Central memory CD4-positive, alpha-beta T cell (primary cell): ENCODE results near the gene ITGA8.

Experiments
- DNase-seq: peaks from one replicate; pipeline ENCODE4 v3.0.0; 2022

The ITGA8 gene

DNA sequence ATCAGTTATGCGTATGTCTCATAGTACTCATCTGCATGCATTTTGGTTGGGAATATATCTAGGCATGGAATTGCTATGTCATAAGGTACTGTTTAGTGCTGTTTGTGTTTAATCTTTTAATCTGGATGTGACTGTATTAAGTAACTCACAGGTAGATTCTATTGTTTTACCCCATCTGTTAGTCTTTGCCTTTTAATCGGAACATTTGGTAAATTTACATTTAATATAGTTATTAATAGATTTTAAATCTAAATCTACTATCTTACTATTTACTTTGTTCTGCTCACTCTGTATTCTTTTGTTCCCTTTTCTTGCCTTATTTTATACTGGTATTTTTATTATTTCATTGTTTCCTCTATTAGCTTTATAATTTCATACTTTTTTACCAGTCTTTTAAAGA is 10.6 kb upstream of the ITGA8 start:
- no peak for DNase-seq

DNA sequence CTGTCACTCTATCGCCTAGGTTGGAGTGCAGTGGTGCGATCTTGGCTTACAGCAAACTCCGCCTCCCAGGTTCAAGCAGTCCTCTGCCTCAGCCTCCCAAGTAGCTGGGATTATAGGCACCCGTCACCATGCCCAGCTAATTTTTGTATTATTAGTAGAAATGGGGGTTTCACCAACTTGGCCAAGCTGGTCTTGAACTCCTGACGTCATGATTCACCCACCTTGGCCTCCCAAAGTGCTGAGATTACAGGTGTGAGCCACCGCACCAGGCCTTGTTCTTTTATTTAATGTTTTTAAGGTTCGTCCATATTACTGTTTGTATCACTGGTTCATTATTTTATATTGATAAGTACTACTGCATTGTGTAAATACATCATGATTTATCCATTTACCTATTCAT is 10.2 kb upstream of the ITGA8 start:
- DNase-seq = no peak

DNA sequence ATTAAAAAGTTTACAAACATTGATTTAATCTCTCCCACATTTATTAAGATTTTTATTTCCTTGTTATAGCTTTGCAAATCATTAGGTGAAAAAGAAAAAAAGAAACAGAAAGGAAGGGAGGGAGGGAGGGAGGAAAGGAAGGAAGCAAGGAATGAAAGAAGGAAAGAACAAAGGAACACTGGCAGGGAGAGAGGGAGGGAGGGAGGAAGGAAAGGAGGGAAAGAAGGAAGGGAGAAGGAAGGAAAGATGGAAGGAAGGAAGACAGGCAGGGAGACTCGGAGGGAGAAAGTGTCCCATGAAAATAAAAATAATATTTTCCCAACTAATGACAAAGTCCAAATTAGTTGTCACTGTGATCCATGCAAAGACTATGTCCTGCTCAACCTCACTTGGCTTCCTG is 6.3 kb upstream of the ITGA8 start:
- no peak for DNase-seq

DNA sequence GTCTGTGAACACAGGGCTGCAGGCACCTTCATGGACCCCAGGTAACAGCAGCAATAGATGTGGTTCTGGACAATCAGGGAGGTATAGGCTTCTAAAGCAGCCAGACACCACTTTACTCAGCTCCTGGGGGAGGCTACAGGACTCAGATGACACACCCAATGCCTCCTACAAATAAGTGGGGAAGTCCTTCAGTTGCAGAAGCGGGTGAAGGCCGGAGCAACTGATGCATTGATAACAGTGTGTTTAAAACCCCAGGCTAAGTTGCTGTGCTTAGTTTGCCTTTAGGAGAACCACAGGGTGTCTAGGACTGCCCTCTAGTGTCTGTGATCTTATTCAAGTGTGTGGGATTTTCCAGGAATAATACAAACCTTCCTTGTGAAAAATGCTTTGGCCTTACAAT is 5.9 kb upstream of the ITGA8 start:
- DNase-seq = no peak

DNA sequence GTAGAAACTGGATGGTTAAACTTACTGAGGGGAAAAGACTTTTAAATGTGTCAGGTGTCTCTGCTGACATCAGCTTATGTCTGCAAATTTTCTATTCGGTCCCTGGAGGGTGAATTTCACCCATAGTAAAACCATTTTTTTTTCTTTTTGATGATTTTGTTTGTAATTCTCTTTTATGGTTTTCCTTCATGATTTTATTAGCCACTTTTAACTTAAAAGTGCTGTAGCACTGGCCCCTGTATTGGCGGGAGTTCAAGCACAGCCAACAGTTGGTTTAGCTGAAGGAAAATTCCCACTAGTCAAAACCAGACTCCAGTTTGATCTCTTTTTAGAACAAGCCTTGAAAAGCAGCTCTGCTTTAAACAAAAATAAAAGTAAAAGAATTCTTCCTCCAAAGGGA is 5.0 kb upstream of the ITGA8 start:
- DNase-seq = no peak

DNA sequence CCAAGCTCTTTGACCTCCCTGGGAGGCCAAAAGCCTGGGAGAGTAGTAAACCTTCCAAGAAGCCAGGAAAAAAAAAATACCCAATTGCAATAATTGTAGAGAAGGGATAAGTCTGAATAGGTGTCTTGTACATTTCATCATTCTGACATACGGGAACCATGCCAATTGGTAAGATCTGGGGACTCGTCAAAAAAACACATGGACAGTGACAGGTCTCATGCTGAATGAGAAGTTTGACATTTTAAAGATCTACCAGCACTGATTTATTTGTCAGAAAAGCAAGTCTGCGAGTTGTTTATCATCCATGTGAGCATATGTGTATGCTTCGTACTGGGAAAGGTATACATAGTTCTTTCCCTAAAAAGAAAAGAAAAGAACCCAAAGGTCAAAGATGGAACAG is 4.1 kb upstream of the ITGA8 start:
- DNase-seq = no peak

DNA sequence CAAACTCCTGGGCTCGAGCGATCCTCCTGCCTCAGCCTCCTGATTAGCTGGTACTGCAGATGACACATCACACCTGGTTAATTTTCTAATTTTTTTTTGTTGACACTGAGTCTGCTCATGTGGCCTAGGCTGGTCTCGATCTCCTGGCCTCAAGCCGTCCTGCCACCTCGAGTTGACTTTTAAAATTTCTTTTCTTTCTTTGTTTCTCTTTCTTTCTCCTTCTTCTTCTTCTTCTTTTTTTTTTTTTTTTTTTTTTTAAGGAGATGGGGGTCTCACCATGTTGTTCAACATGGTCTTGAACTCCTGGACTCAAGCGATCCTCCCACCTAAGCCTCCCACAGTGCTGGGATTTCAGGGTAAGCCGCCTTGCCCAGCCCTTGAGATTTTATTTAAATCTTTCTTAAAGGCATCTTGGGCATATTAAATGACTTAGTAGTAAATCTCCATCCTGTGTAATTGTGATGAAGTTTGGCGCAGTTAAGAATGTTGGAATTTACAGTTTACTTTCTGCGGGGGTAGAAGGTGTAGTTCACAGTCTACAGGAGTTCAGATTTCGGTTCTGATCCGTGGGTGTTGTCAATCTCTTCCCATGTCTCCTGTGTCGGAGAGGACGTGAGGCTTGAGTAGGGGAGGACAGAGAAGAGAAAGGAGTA is 1.0 kb upstream of the ITGA8 start:
- no peak for DNase-seq

DNA sequence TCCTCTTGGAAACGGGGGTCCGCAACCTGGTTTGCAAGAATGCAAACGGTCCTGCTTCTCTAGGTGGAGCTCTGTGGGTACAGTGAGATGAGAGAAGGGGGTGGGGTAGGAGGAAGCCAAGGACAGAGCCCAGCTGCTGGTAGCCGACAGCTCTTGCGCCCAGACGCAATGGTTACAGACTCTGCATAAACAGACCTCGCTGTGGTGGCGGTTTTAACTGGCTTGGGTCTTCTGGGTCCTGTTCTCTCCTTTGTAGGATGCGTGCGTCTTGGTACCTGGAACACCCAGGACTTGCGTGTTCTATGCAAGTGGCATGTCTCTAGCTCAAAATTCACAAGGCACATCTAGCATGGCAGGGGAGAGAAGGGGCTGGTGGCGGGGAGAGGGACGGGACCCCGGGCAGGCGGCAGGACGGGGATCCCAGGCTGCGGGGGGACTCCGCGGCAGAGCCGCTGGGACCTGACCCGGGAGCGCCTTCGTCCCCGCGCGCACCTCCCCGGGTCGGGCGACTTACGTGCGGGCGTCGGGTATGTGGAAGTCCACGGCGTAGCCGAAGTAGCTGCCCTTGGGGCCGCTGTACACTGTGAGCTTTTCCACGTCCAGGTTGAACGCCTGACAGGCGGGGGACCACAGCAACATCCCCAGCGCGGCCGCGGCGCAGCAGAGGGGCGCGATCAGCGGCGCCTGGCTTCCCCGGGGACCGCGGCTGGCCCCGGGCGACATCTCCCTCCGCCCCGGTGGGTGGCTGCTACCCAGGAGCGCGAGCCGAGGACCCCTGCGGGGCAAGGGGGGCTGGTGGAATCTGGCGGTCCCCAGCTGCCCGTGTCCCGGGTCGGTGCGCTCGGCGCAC is 448 bp downstream of the ITGA8 start:
- no peak for DNase-seq

DNA sequence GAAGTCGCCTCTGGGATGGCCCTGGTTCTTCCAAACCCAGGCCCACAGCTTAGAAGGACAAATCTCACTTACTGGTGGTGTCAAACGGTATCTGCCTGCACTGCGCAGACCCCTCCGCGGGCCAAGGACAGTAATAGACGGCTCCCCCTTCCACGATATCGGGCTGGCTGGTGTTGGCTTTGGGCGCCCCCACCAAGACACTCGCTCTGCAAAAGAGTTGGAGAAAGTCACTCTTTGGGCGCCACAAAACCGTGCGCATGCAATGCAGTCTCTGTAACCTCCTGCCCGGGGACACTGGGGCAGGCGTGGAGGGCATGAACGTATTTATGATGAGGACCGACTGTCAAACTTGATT is 1.1 kb downstream of the ITGA8 start:
- no peak for DNase-seq

DNA sequence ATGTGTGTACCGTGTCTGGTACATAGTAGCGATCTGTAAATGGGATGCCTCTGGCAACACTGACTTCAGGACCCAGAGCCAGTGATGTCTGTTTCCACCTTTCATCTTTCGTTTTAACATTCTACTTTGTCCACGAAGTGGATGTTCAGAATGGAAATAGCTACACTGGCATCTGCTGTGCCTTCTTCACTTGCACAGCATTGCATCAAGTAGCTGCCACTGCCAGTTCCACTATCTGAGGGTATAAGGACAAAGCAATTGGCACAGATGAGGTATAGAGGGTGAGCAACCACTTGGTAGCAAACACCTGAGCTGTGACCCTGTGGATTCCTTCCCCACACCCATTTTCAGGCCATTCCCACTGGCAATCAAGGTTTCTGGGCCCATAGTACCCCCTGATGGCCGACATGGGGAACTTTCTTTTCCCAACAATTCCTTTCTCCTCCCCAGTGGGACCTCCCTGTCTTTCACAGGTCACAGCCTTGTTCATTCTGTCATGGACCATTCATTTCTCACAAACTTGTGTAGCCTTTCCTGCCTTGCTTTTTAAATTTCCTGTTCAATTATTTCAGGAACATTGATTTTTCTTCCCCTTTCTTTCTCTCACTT is 4.0 kb downstream of the ITGA8 start:
- no peak for DNase-seq

DNA sequence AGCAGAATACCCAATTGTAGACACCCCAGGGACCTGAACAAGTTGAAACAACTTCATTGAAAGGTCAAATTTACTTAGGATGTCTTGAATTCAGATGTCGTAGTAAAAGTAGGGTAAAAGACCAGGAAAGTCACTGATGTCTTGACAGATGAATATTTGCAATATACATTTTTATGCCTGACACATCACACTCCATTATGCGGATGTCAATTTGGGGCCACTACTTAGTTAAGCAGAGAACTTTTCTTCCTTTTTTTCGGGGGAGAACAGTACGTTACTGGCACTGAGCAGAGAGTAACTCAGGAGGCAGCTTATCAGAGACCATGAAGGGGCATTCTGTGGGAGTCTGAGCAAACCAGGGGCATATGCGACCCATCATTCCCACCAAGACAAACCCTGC is 4.9 kb downstream of the ITGA8 start:
- DNase-seq = no peak

DNA sequence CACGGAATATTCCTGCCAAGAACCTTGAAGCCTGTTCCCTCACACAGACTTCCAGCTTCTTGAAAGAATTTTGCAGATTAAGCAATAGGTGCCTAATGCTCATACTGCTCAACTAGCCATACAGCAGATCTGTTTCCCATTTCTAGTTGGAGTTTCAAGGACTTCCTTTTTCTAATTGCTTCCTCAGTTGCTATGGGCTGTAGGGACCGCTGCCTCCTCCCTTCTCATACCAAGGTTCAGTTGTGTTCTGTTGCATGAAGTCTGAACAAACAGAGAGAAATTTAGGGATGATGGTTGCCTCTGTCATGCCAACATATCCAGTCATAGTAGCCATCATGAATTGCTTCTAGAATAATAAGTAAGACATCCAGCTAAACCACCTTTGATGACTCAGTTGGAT is 6.8 kb downstream of the ITGA8 start:
- no peak for DNase-seq

DNA sequence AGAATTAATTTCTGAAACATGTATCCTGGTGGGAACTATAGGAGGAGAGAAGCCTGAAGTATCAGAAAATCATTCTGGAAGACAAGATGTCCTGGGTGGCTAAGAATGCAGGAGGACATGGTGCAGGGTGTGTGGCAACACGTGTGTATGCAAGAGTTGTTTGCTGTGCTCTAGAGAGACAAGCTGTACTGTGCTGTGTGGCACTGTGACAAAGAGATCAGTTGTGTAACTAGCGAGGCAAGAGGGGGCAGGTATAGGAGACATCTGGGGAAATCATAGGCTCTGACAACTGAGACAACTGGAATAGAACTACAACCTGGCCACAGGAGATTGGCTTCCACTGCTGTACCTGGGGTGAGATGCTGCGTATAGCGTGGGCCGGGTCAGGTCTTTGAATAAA is 9.3 kb downstream of the ITGA8 start:
- DNase-seq = no peak

DNA sequence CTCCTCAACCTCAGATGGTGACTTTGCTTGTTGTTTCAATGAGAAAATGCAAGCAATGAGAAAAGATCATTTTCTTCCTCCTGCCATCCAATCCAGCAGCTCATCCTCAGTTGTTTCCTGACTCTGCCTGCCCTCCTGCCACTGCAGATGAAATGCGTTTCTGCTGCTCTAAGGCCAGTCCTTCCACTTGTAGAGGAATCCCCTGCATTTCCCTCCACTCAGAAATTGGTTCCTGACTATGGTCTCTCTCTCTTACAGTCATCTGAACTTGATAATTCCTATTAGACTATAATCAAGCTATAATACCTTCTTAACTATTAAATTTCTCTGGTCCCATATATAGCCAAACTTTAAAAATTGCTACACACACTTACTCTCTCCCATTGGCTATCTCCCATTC is 14.4 kb downstream of the ITGA8 start:
- DNase-seq = no peak

DNA sequence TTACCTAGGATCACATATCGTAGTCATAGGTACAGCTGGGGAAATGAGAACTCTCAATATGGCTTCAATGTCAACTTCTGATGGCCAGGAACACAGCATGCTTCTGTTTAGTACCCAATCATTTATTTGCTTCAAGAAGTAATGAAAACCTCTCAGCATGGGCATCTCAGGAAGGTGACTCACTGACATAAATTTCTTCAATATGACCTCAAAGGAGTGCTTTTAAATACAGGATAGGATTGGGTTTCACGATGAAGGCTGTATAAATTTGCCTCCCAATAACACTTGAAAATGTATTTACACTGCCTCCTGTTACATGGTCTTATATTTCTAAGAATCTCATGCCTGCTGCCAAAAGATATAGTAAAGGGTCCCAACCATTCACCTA is 15.1 kb downstream of the ITGA8 start:
- no peak for DNase-seq

DNA sequence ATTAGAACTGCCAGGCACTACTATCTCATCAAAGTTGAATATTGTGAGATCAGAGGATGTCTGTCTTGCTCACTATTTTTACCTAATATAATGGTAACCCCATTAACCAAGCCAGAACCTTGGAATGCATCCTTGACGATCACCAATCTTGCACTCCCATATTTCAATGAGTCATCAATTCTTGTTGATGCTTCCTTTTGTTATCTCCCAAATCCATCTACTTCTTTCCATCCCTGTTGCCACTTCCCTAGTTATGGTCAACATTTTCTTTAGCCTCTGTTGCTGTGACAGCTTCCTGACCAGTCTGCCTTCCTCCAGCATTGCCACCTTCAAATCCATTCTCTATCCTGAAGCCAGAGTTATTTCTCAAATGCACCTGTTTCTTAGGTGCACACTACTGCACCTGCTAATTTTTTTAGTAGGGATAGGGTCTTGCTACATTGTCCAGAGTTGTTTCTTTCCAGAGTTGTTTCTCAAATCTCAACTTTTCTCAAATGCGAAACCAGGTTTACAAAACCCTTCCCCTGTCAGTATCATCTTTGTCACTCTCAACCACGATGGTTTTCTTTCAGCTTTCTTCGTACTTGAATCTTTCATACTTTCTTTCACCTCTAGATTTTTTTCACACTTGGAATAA is 15.7 kb downstream of the ITGA8 start:
- DNase-seq = no peak

DNA sequence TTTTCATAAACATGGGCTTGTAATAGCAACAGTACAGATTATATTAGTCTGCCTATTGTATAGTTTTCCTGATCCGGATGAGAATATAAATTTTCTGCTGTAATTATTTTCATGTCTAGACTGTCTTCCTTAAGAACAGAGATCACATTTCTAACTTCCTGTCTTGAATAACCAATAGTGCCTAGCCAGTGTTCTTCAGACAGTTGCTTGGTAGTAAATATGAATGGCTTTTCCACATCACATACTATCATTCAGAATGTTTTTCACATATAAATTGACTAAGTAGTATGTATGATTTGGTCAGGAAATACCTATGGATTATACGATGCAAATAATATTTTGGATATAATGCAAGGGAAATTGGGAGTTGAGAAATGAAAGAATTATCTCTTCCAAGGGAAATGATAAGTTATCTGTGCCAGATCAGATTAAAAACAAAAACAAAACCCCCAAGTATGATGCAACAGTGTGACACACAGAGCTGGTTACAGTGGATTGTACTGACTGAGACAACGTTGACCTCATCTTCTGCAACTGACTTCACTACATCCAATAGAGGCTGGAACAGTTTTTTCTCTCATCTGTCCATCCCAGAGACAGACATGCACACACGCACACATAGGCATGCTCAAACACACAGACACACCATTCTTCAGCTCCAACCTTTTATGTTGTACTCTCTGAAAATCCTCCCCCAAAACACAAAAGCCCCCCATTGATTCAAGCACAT is 16.4 kb downstream of the ITGA8 start:
- DNase-seq = no peak

DNA sequence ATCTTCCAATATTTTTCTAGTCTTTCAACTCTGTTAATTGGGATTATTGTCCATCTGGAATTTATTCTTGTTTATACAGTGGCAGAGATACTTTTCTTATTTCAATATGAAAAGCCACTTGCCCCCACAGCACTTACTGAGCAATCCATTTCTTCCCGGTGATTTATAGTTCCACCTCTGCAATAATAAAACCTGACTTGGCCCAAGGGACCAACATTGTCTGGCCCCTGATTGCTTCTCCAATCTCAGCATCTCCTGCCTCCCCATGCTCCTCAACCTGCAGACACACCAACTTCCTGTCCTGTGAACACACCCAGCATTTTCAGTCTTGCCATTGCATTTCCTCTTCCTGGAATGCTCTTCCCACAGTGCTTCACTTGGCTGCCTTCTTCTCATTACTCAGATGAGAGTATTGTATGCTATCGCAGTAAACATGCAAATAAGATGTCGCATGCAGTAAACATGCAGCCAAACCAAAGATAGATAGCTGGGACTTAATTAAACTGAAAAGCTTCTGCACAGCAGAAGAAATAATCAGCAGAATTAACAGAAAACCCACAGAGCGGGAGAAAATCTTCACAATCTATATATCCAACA is 19.5 kb downstream of the ITGA8 start:
- no peak for DNase-seq

DNA sequence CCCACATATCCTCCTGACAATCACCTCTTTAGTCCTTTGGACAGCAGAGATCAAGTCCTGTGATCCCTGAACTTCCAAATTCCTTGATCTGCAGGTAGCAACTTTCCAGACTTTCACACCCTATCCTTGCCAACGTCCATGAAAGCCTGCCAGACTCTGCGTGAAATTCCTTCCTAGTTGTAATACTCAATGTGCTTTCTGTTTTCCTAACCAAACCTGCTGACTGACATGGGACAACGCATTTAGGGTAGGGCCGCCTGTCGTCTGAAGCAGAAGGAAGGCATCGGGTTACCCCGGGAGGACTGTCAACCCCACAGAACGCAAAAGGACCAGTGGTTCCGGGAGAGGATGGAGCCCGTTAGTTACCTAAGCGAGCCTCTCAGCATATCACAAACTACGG is 23.9 kb downstream of the ITGA8 start:
- DNase-seq = no peak

DNA sequence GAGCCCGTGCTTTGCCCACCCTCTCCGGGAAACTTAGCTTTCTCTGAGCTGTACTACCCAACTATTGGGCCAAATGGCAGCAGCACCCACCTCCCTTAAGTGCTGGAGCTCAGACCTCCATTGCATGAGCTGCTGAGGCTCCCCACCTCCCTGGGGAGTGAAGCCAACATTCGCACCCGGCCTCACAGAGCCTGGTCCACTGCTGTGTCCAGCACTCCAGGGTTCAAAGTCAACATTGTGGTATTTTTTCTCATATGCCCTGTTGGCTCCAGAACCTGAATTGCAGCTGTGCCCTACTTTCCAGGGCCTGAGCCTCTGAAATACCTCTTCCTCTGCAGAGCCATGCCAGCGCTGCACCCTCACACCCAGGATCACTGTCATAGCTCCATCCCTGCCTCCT is 29.7 kb downstream of the ITGA8 start:
- DNase-seq = no peak

DNA sequence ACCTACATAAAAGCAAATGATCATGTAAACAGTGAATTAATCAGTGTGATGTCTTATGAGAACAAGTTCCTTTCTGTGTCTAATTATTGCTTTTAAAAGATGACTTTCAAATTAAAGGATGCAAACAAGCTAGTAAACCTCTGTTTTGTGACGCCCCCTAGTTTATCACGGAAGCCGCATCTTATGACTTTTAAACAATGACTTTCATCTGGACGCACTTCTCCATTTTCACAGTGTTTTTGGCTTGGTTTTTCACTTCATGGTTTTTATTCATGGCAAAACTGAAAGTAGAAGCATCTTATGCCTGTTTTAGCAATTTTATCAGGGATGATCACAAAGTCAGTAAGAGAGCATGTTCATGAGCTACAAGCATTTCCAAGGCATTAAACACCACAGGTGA is 35.0 kb downstream of the ITGA8 start:
- no peak for DNase-seq

DNA sequence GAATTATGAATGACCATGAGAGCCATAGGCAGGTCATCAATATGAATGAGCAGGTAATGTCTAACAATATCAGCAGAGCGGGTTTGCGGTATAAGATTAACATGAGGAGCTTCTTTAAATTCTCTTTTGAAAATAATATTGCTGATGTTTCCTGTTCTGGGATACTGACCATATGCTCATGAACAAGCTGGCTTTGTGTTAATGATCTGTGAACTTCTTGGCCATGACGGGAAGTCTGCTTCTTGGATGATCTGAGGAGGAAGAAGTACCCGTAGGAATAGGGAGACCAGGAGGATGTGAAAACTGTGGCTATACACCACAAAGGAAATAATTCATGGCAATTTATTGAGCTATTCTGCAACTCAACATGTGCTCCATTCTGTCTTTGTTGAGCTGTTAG is 38.6 kb downstream of the ITGA8 start:
- no peak for DNase-seq

DNA sequence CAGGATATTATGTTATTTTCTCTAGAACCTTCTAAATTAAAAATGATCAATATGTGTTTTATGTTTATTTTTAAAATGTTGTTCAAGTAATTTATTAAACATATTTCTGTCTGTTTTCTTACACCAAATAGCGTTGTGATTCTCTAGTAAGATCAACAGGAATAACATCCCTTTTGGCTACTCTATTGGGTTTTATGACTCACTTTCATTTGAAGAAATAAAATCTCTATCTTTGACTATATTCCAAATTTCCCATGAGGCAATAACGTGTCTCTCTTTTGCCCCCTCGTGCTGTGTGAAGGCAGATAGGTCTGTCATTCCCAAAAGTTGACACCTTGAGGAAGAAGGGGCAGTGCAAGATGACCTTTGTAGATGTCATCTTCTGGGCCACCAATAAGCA is 40.9 kb downstream of the ITGA8 start:
- DNase-seq = no peak
